Left kidney (tissue), 1 donor: ENCODE results near the gene BEST3. TPM values are rescaled to one million over a fixed set of nuclear protein-coding genes. Genes with fewer than 3 reads are reported as not detected.

ENCODE experiments used
- polyA plus RNA-seq: library from polyadenylated mRNA; unstranded; fragments of 120-200 nt; gene quantifications from one replicate; pipeline ENCODE4 v1.2.1, GENCODE V29; 2013; ENCODE audit not compliant: insufficient read length

BEST3 gene
- polyA plus RNA-seq, 1 donor, result 0.48 TPM

Other genes starting within 250 kb of the BEST3 start
- gene FRS2, start 228.9 kb downstream of the BEST3 start, polyA plus RNA-seq, result 46.4 TPM
- 288 TPM for gene CCT2, start 113.8 kb downstream of the BEST3 start, polyA plus RNA-seq
- 0.08 TPM for gene LRRC10, start 88.4 kb downstream of the BEST3 start, polyA plus RNA-seq
- 81.7 TPM for gene RAB3IP, start 39.6 kb upstream of the BEST3 start, polyA plus RNA-seq
- 7.1 TPM for gene MYRFL, start 125.9 kb upstream of the BEST3 start, polyA plus RNA-seq